ENCODE measurements around the gene CDH23.
"Not testable (repeated sequence)": the region's sequence is repeated elsewhere in the genome, so short reads cannot be mapped to it uniquely, and the experiment has no call there.

The CDH23 gene

GRCh38 chr10:71358906-71359305, 37.8 kb upstream of the CDH23 start:
- H3K36me3 ChIP-seq (ENCODE audit: control insufficient read depth, insufficient read depth, low read length) = peaks cover 26% of the 10 kb centered on the region
- not testable (repeated sequence) for H3K4me3 ChIP-seq (ENCODE audit: low read depth, low read length); H3K9me3 ChIP-seq (ENCODE audit: control insufficient read depth, insufficient read depth, low read depth, low read length); H3K27ac ChIP-seq (ENCODE audit: low read depth, low read length); H3K9ac ChIP-seq (ENCODE audit: low read length); H3K27me3 ChIP-seq (ENCODE audit: control insufficient read depth, insufficient read depth, low read length); H3K4me1 ChIP-seq (ENCODE audit: control insufficient read depth, insufficient read depth, low read length)

- Histone ChIP-seq H3K4me1 (ENCODE audit: control insufficient read depth, insufficient read depth, low read length) (peaks cover 2% of the 10 kb centered on the region; the same call in 1 of the 2 replicates), H3K4me3 (ENCODE audit: low read depth, low read length) (no peak overlapping the region), H3K27me3 (ENCODE audit: control insufficient read depth, insufficient read depth, low read length) (no peaks in the 10 kb centered on the region), H3K36me3 (ENCODE audit: control insufficient read depth, insufficient read depth, low read length) (peaks cover 26% of the 10 kb centered on the region), H3K9me3 (ENCODE audit: control insufficient read depth, insufficient read depth, low read depth, low read length) (no peaks in the 10 kb centered on the region), H3K27ac (ENCODE audit: low read depth, low read length) (no peak overlapping the region), H3K9ac (ENCODE audit: low read length) (no peak overlapping the region)
Observed at GRCh38 chr10:71359364-71360046, 37.2 kb upstream of the CDH23 start.

DNA sequence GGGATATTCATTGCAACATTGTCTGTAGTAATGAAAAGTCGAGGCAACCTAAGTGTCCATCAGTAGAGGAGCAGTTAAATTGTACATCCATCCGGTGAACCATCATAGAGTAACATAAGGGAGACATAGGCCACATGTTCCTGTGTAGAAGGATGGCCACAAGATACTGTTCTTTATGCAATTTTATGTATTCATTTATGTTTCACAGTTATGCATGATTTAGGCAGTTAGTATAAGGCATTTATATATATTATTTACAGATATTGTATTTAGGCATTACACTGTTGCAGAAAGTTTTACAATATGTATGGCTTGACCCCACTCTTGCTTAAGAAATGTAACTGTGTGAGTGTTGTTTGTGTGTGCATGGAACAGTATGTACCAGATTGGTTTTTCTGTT, 36.0 kb upstream of the CDH23 start:
- H3K4me1 ChIP-seq (ENCODE audit: control insufficient read depth, insufficient read depth, low read length) = peaks cover 2% of the 10 kb centered on the region; the same call in 1 of the 2 replicates
- H3K9ac ChIP-seq (ENCODE audit: low read length) = no peak overlapping the region
- H3K36me3 ChIP-seq (ENCODE audit: control insufficient read depth, insufficient read depth, low read length) = peaks cover 21% of the 10 kb centered on the region
- no peak overlapping the region for H3K27ac ChIP-seq (ENCODE audit: low read depth, low read length)
- H3K27me3 ChIP-seq (ENCODE audit: control insufficient read depth, insufficient read depth, low read length) = no peaks in the 10 kb centered on the region
- H3K9me3 ChIP-seq (ENCODE audit: control insufficient read depth, insufficient read depth, low read depth, low read length) = no peaks in the 10 kb centered on the region
- H3K4me3 ChIP-seq (ENCODE audit: low read depth, low read length) = no peak overlapping the region

DNA sequence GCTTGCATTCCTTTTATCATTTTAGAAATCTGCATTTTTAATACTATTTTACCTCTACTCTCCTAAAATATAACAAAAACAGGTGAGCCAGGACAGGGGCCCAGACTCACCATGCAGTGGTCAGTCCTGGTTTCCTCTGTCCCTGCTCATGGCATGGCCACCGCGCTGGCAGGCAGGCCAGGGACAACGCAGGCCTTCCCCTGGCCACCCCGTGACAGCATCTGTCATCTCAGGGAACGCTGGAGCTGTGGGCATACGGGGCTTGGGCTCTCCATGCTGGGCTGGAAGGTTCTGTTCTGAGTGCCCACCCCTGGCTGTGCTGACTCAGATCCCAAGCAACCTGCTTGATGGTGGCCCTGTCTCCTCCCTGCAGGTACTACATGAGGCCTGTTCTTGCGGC, 35.1 kb upstream of the CDH23 start:
- Histone ChIP-seq H3K27me3 (ENCODE audit: control insufficient read depth, insufficient read depth, low read length) (no peaks in the 10 kb centered on the region), H3K36me3 (ENCODE audit: control insufficient read depth, insufficient read depth, low read length) (peaks cover 15% of the 10 kb centered on the region), H3K9ac (ENCODE audit: low read length) (no peak overlapping the region), H3K4me1 (ENCODE audit: control insufficient read depth, insufficient read depth, low read length) (peaks cover 2% of the 10 kb centered on the region; the same call in 1 of the 2 replicates), H3K4me3 (ENCODE audit: low read depth, low read length) (no peak overlapping the region), H3K27ac (ENCODE audit: low read depth, low read length) (no peak overlapping the region), H3K9me3 (ENCODE audit: control insufficient read depth, insufficient read depth, low read depth, low read length) (no peaks in the 10 kb centered on the region)

- Histone ChIP-seq H3K9me3 (ENCODE audit: control insufficient read depth, insufficient read depth, low read depth, low read length) (no peaks in the 10 kb centered on the region), H3K27ac (ENCODE audit: low read depth, low read length) (no peak overlapping the region), H3K9ac (ENCODE audit: low read length) (no peak overlapping the region), H3K4me3 (ENCODE audit: low read depth, low read length) (no peak overlapping the region), H3K36me3 (ENCODE audit: control insufficient read depth, insufficient read depth, low read length) (peaks cover 15% of the 10 kb centered on the region), H3K4me1 (ENCODE audit: control insufficient read depth, insufficient read depth, low read length) (peaks cover 2% of the 10 kb centered on the region; the same call in 1 of the 2 replicates), H3K27me3 (ENCODE audit: control insufficient read depth, insufficient read depth, low read length) (no peaks in the 10 kb centered on the region)
Observed at GRCh38 chr10:71362141-71362540, 34.6 kb upstream of the CDH23 start.

DNA sequence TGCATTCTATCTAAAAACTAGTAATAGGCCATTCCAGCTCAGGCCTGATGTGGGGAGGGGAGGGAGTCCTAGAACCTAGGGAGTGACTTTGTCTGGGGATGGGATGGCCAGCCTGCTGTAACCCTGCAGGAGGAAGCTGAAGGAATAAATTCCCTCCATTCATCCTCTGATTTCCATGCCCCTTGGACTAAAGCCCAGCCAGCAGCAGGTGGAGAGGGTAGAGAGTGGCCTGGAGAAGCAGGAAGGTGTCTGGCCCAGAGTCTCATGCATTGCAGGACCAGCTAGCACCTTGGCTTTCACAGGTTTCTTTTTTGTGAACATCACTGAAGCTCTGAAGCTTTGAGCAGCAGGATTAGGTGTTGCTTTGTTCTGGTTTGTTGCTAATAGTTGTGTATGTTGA, 32.8 kb upstream of the CDH23 start:
- Histone ChIP-seq H3K9ac (ENCODE audit: low read length) (no peak overlapping the region), H3K27ac (ENCODE audit: low read depth, low read length) (no peak overlapping the region), H3K4me1 (ENCODE audit: control insufficient read depth, insufficient read depth, low read length) (0 out of 2 replicates have a peak, but pooled peaks cover 2% of the 10 kb centered on the region), H3K9me3 (ENCODE audit: control insufficient read depth, insufficient read depth, low read depth, low read length) (no peaks in the 10 kb centered on the region), H3K36me3 (ENCODE audit: control insufficient read depth, insufficient read depth, low read length) (peaks cover 11% of the 10 kb centered on the region), H3K27me3 (ENCODE audit: control insufficient read depth, insufficient read depth, low read length) (no peaks in the 10 kb centered on the region), H3K4me3 (ENCODE audit: low read depth, low read length) (no peak overlapping the region)

GRCh38 chr10:71365366-71365765, 31.4 kb upstream of the CDH23 start:
- H3K9ac ChIP-seq (ENCODE audit: low read length) = no peak overlapping the region
- H3K4me1 ChIP-seq (ENCODE audit: control insufficient read depth, insufficient read depth, low read length) = 0 out of 2 replicates have a peak, but pooled peaks cover 2% of the 10 kb centered on the region
- peaks cover 11% of the 10 kb centered on the region for H3K36me3 ChIP-seq (ENCODE audit: control insufficient read depth, insufficient read depth, low read length)
- no peak overlapping the region for H3K4me3 ChIP-seq (ENCODE audit: low read depth, low read length)
- no peak overlapping the region for H3K27ac ChIP-seq (ENCODE audit: low read depth, low read length)
- no peaks in the 10 kb centered on the region for H3K27me3 ChIP-seq (ENCODE audit: control insufficient read depth, insufficient read depth, low read length)
- no peaks in the 10 kb centered on the region for H3K9me3 ChIP-seq (ENCODE audit: control insufficient read depth, insufficient read depth, low read depth, low read length)

DNA sequence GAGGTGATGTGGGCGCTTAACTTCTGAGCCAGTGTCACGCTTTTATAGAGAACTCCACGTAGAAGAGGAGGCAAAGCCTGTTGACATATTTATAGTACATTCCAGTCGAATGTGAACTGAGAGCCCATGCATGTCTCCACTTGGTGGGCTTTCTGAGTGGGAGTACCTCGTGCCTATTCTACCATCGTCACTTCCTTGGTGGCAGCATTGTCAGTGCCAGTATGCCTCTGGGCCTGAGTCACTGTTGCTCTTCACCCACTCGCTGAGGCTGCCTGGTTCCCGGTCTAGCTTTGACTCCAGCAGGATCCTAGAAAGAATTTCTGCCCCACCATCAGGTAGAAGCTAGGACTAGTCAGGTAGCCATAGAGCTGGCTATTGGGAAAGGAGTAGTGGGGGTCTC, 30.0 kb upstream of the CDH23 start:
- Histone ChIP-seq H3K36me3 (ENCODE audit: control insufficient read depth, insufficient read depth, low read length) (peaks cover 11% of the 10 kb centered on the region), H3K27me3 (ENCODE audit: control insufficient read depth, insufficient read depth, low read length) (no peaks in the 10 kb centered on the region), H3K27ac (ENCODE audit: low read depth, low read length) (no peak overlapping the region), H3K4me1 (ENCODE audit: control insufficient read depth, insufficient read depth, low read length) (0 out of 2 replicates have a peak, but pooled peaks cover 2% of the 10 kb centered on the region), H3K4me3 (ENCODE audit: low read depth, low read length) (no peak overlapping the region), H3K9me3 (ENCODE audit: control insufficient read depth, insufficient read depth, low read depth, low read length) (no peaks in the 10 kb centered on the region), H3K9ac (ENCODE audit: low read length) (no peak overlapping the region)

DNA sequence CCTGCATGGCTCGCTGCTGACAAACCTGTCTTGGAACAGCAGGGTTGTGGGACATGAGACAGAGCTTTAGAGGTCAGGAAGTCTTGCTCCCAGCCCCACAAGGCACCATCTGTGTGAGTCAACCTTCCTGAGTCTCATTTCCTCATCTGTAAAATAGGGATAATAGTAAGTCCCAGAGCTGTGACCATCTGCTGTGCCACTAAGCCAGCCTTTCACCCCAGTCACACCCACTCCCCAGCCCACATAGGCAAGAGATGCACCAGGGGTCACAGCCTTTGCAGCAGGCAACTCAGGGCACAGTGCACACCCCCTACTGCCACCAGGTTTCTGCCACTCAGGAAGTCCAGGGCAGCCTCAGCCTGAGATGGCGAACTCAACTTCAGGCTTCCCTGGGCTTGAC, 29.4 kb upstream of the CDH23 start:
- Histone ChIP-seq H3K36me3 (ENCODE audit: control insufficient read depth, insufficient read depth, low read length) (peaks cover 7% of the 10 kb centered on the region), H3K27me3 (ENCODE audit: control insufficient read depth, insufficient read depth, low read length) (no peaks in the 10 kb centered on the region), H3K27ac (ENCODE audit: low read depth, low read length) (no peak overlapping the region), H3K9me3 (ENCODE audit: control insufficient read depth, insufficient read depth, low read depth, low read length) (no peaks in the 10 kb centered on the region), H3K4me1 (ENCODE audit: control insufficient read depth, insufficient read depth, low read length) (0 out of 2 replicates have a peak, but pooled peaks cover 2% of the 10 kb centered on the region), H3K9ac (ENCODE audit: low read length) (no peak overlapping the region), H3K4me3 (ENCODE audit: low read depth, low read length) (no peak overlapping the region)

DNA sequence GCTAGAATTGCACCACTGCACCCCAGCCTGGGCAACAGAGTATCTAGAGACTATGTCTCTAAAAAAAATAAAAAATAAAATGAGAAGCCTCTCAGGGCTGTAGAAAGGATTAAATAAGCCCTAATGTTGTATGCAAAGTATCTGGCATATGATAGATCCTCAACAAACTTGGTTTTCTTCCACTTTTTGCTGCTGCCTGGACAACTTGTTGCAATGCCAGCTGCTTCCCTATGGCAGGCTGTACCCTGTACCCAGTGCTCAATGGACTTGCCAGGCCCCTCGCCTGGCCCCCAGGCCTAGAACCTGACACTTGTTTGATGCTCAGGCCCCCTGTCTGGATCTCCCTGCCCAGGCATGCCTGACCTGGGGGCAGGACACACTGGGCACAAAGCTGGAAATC, 28.5 kb upstream of the CDH23 start:
- H3K9me3 ChIP-seq (ENCODE audit: control insufficient read depth, insufficient read depth, low read depth, low read length) = no peaks in the 10 kb centered on the region
- 0 out of 2 replicates have a peak, but pooled peaks cover 2% of the 10 kb centered on the region for H3K4me1 ChIP-seq (ENCODE audit: control insufficient read depth, insufficient read depth, low read length)
- H3K9ac ChIP-seq (ENCODE audit: low read length) = no peak overlapping the region
- H3K27me3 ChIP-seq (ENCODE audit: control insufficient read depth, insufficient read depth, low read length) = no peaks in the 10 kb centered on the region
- H3K27ac ChIP-seq (ENCODE audit: low read depth, low read length) = no peak overlapping the region
- no peak overlapping the region for H3K4me3 ChIP-seq (ENCODE audit: low read depth, low read length)
- no peaks in the 10 kb centered on the region for H3K36me3 ChIP-seq (ENCODE audit: control insufficient read depth, insufficient read depth, low read length)

- Histone ChIP-seq H3K4me3 (ENCODE audit: low read depth, low read length) (no peak overlapping the region), H3K9ac (ENCODE audit: low read length) (no peak overlapping the region), H3K9me3 (ENCODE audit: control insufficient read depth, insufficient read depth, low read depth, low read length) (no peaks in the 10 kb centered on the region), H3K36me3 (ENCODE audit: control insufficient read depth, insufficient read depth, low read length) (no peaks in the 10 kb centered on the region), H3K27me3 (ENCODE audit: control insufficient read depth, insufficient read depth, low read length) (no peaks in the 10 kb centered on the region), H3K4me1 (ENCODE audit: control insufficient read depth, insufficient read depth, low read length) (0 out of 2 replicates have a peak, but pooled peaks cover 2% of the 10 kb centered on the region), H3K27ac (ENCODE audit: low read depth, low read length) (no peak overlapping the region)
Observed at GRCh38 chr10:71368643-71369042, 28.1 kb upstream of the CDH23 start.
